Kidney epithelial cell (primary cell): ENCODE measurements around the gene CREB3L1. TPM values are rescaled to one million over a fixed set of nuclear protein-coding genes. Genes with fewer than 3 reads are reported as not detected.

Source experiments
- DNase-seq: peaks from one replicate; pipeline ENCODE4 v3.0.0-alpha.2; 2010; ENCODE audit warnings: low read depth
- H3K27me3 ChIP-seq: 2 replicates; pipeline ENCODE4 v1.6.0; 2011; ENCODE audit warnings: low read length; ENCODE audit not compliant: control insufficient read depth, insufficient read depth
- H3K36me3 ChIP-seq: 2 replicates; pipeline ENCODE4 v1.5.1; 2011; ENCODE audit warnings: low read length; ENCODE audit not compliant: control insufficient read depth, insufficient read depth
- H3K4me3 ChIP-seq: 2 replicates; pipeline ENCODE4 v1.5.1; 2011; ENCODE audit warnings: low read depth, mild to moderate bottlenecking, control low read depth, low read length
- CTCF ChIP-seq: IDR thresholded peaks from 2 replicates; pipeline ENCODE4 v1.5.1; 2011; ENCODE audit warnings: mild to moderate bottlenecking, moderate library complexity, low read length, control low read depth, inconsistent platforms; ENCODE audit not compliant: insufficient read depth, poor library complexity, severe bottlenecking
- total RNA-seq: library from RNA; depleted of rRNA; stranded (reverse); fragments of >200 nt; gene quantifications from 2 replicates; pipeline ENCODE4 v1.2.3, GENCODE V29; 2015

CREB3L1 gene
- total RNA-seq, 1 donor from 2014 or later, result 3.2 TPM

DNA sequence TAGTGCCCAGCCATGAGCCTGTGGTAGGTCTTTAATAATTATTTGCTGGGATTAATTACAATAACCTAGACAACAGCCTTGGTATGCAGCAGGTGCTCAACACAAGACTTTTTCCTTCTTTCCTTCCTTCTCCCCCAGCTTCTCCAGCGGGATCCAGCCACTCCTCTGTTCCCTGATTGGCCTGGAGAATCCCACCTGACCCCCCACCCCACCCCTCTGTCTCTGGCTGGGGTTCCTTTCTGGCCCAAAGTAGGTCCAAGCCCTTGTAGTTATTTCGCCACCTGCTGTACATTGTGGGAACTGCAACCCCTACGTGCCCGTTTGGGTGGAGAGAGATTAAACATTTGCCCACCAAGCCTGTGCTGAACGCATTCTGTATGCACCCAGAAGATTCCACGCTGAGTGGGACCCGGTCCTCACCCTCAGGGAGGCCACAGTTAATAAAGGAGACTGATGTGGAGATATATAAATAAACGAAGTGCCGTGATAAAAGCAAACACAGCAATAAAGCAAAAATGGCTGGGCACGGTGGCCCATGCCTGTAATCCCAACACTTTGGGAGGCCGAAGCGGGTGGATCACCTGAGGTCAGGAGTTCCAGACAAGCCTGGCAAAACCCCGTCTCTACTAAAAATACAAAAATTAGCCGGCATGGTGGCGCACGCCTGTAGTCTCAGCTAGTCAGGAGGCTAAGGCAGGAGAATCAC lies 37.7 kb downstream of the CREB3L1 start:
- peak; percentile 82 for TF ChIP-seq CTCF
- H3K36me3 ChIP-seq, result no peaks in the 10 kb centered on the region
- DNase-seq, result no peak

GRCh38 chr11:46315783-46316563 lies 38.5 kb downstream of the CREB3L1 start:
- DNase-seq, result no peak
- TF ChIP-seq CTCF, result no peak
- no peak overlapping the region for H3K4me3 ChIP-seq
- no peaks in the 10 kb centered on the region for H3K36me3 ChIP-seq
- H3K27me3 ChIP-seq, result no peaks in the 10 kb centered on the region

More for the DNA sequence above, 37.7 kb downstream of the CREB3L1 start:
- no peak overlapping the region for H3K4me3 ChIP-seq
- H3K27me3 ChIP-seq, result no peaks in the 10 kb centered on the region

GRCh38 chr11:46319074-46319453 lies 41.6 kb downstream of the CREB3L1 start:
- no peak for TF ChIP-seq CTCF
- DNase-seq, result no peak
- no peaks in the 10 kb centered on the region for H3K36me3 ChIP-seq
- no peak overlapping the region for H3K4me3 ChIP-seq
- H3K27me3 ChIP-seq, result no peaks in the 10 kb centered on the region

DNA sequence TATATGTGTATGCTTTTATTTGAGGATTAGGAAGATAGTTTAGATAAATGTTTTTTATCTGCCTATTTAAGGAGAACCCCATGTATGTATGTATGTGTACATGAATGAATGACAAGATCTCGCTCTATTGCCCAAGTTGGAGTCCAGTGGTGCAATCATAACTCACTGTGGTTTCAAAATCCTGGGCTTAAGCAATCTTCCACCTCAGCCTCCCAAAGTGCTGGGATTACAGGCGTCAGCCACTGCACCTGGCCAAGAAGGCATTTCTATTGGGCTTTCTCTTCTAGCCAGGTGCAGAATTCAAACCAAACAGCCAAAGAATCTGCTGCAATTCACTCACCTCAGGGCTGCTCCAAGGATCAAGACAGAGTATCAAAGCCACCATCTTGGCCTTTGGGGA lies 44.3 kb downstream of the CREB3L1 start:
- TF ChIP-seq CTCF, result no peak
- Histone ChIP-seq H3K27me3 (no peaks in the 10 kb centered on the region), H3K4me3 (no peak overlapping the region), H3K36me3 (no peaks in the 10 kb centered on the region)
- no peak for DNase-seq

DNA sequence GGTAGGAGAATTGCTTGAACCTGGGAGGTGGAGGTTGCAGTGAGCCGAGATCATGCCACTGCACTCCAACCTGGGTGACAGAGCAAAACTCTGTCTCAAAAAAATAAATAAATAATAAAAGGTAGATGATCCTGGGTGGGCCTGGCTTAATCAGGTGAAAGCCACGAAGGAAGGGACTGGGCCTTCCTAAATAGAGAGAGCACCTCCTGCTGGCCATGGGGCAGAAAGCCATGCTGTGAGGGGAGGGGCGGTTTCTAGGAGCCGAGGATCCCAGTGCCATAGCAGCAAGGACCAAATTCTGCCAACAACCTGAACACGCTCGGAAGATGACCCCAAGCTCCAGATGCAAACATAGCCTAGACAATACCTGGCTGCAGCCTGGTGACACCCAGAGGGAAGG lies 45.3 kb downstream of the CREB3L1 start:
- no peaks in the 10 kb centered on the region for H3K36me3 ChIP-seq
- H3K4me3 ChIP-seq, result no peak overlapping the region
- H3K27me3 ChIP-seq, result no peaks in the 10 kb centered on the region
- peak; percentile 10 for TF ChIP-seq CTCF
- DNase-seq, result no peak
